ENCODE data around the gene HCFC1R1. TPM values are rescaled to one million over a fixed set of nuclear protein-coding genes. Genes with fewer than 3 reads are reported as not detected.

The HCFC1R1 gene
- total RNA-seq, 2 donors from 2014 or later: 10.6 to 14.4 TPM

DNA sequence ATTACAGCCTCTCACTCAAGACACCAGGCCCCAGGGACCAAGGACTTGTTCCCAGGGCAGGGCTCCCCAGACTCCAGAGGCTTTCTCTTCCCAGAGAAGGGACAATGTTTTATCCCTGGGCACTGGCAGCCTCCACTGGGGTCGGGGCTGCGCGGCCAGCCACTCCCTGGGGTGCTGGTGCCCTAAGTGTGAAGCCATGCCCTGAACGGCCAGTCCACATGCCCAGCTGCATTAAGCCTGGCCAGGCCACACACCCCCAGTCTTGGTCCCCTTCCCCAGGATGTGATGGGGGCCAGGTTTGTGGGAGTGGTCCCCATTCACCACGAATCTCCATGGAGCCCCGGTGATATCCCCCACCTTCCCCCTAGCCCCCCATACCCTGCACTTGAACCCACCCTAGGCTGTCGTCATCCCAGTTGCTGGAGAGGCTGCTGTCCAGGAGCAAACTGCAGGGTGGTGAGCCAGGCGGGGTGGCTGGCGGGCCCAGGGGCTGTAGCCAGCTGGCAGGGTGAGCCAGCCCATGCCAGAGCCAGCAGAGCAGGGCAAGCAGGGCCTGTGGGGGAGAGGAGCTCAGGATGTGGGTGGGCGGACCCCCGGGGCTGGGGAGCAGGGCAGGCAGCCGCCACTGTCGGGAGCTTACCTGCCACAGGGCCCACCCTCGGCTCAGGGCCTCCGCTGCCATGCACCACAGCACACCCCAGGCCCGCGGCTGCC is 50.0 kb downstream of the HCFC1R1 start:
- peaks cover 4% of the 10 kb centered on the region for H3K4me1 Mint-ChIP-seq
- ATAC-seq (no peak), DNase-seq (no peak)

DNA sequence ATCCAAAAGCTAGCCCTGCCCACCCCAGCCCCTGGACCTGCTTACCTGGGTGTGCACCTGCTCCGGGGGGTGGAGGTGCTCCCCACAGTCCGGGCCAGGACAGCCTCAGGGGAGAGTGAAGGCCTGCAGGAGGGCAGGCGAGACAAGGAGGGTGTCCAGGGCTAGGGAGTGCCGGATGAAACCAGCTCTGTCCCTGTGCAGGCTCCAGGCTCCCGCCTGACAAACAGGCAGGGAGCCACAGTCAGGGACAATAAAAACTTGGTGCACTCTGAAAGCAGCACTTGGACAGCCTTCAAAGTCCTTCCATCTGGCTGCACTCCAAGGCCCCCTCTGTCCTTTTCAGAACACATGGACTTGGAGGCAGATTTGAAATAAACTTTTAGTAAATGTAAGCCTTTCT is 50.6 kb downstream of the HCFC1R1 start:
- DNase-seq (no peak), ATAC-seq (no peak)
- peaks cover 3% of the 10 kb centered on the region for H3K36me3 Mint-ChIP-seq (ENCODE audit: low read depth)
- H3K4me3 Mint-ChIP-seq: no peak overlapping the region
- H3K27me3 Mint-ChIP-seq: peaks cover 7% of the 10 kb centered on the region
- peaks cover 10% of the 10 kb centered on the region for H3K4me1 Mint-ChIP-seq
- H3K27ac Mint-ChIP-seq: no peak overlapping the region
- no peaks in the 10 kb centered on the region for H3K9me3 ChIP-seq (ENCODE audit: control insufficient read depth, low read length, poor library complexity, severe bottlenecking)

More for the DNA sequence above, 50.0 kb downstream of the HCFC1R1 start:
- Mint-ChIP-seq H3K27me3 (peaks cover under 1% of the 10 kb centered on the region), H3K27ac (no peak overlapping the region), H3K4me3 (no peak overlapping the region), H3K36me3 (ENCODE audit: low read depth) (peaks cover 3% of the 10 kb centered on the region)
- no peaks in the 10 kb centered on the region for H3K9me3 ChIP-seq (ENCODE audit: control insufficient read depth, low read length, poor library complexity, severe bottlenecking)

Other genes with a start within 250 kb of the HCFC1R1 start
- gene ELOB, start 246.7 kb downstream of the HCFC1R1 start, total RNA-seq: 100 to 1,000 TPM; 121 to 131 TPM
- not detected for gene PRSS33, start 236.4 kb downstream of the HCFC1R1 start, total RNA-seq
- gene PRSS41, start 225.5 kb downstream of the HCFC1R1 start, total RNA-seq: not detected
- gene PRSS21, start 206.7 kb downstream of the HCFC1R1 start, total RNA-seq: 1 to 10 TPM in 1 of 2 donors, not detected in 1; 1.6 TPM
- not detected for gene ZG16B, start 193.6 kb downstream of the HCFC1R1 start, total RNA-seq
- gene PRSS22, start 165.8 kb downstream of the HCFC1R1 start, total RNA-seq: under 1 TPM; 0.37 to 0.92 TPM
- gene FLYWCH2, start 140.7 kb downstream of the HCFC1R1 start, total RNA-seq: 10 to 100 TPM; 11.6 to 15.1 TPM
- 10 to 100 TPM; 41.4 to 97.1 TPM for gene FLYWCH1, start 112.0 kb downstream of the HCFC1R1 start, total RNA-seq
- gene KREMEN2, start 59.7 kb downstream of the HCFC1R1 start, total RNA-seq: not detected
- gene PAQR4, start 54.6 kb downstream of the HCFC1R1 start, total RNA-seq: 1 to 10 TPM; 1.7 to 2.7 TPM
- not detected for gene PKMYT1, start 43.5 kb downstream of the HCFC1R1 start, total RNA-seq
- gene CLDN9, start 11.0 kb downstream of the HCFC1R1 start, total RNA-seq: not detected
- gene CLDN6, start 5.8 kb downstream of the HCFC1R1 start, total RNA-seq: not detected
- gene TNFRSF12A, start 3.6 kb downstream of the HCFC1R1 start, total RNA-seq: 1 to 10 TPM in 1 of 2 donors, under 1 TPM in 1; 0.92 to 1.3 TPM
- gene THOC6, start 93 bp upstream of the HCFC1R1 start, total RNA-seq: 10 to 100 TPM; 21.3 to 23.7 TPM
- not detected for gene BICDL2, start 13.0 kb upstream of the HCFC1R1 start, total RNA-seq
- gene MMP25, start 22.6 kb upstream of the HCFC1R1 start, total RNA-seq: 1 to 10 TPM; 1.4 to 1.5 TPM
- gene IL32, start 41.7 kb upstream of the HCFC1R1 start, total RNA-seq: 1,000 to 10,000 TPM; 1,099 to 1,147 TPM
- gene ZSCAN10, start 75.4 kb upstream of the HCFC1R1 start, total RNA-seq: under 1 TPM; 0.12 to 0.26 TPM
- not detected for gene ZNF205, start 88.6 kb upstream of the HCFC1R1 start, total RNA-seq
- 1 to 10 TPM; 3.1 to 3.4 TPM for gene ZNF213, start 111.1 kb upstream of the HCFC1R1 start, total RNA-seq
- gene OR1F1, start 164.3 kb upstream of the HCFC1R1 start, total RNA-seq: not detected
- 1 to 10 TPM; 3.2 to 4.8 TPM for gene ZNF200, start 211.2 kb upstream of the HCFC1R1 start, total RNA-seq
- gene MEFV, start 232.7 kb upstream of the HCFC1R1 start, total RNA-seq: 1 to 10 TPM in 1 of 2 donors, under 1 TPM in 1; 0.81 to 2.2 TPM